WERI-Rb-1 (cell line): ENCODE data around the gene WWOX.

ENCODE experiments used
- DNase-seq: peaks from one replicate; pipeline ENCODE4 v3.0.0-alpha.2; 2020
- H3K27ac ChIP-seq: fragments of 250-450 bp; sonication (Bioruptor Pico); 2 replicates; pipeline ENCODE4 v1.5.1; 2020; ENCODE audit warnings: mild to moderate bottlenecking, moderate library complexity
- H3K27me3 ChIP-seq: fragments of 250-450 bp; sonication (Bioruptor Pico); 2 replicates; pipeline ENCODE4 v1.5.1; 2021; ENCODE audit warnings: mild to moderate bottlenecking, low read depth, moderate library complexity; ENCODE audit not compliant: insufficient read depth, severe bottlenecking
- H3K36me3 ChIP-seq: fragments of 250-450 bp; sonication (Bioruptor Pico); 2 replicates; pipeline ENCODE4 v1.5.1; 2020; ENCODE audit warnings: mild to moderate bottlenecking, moderate library complexity
- H3K4me3 ChIP-seq: 2 replicates; pipeline ENCODE4 v1.5.1; 2011; ENCODE audit warnings: low read depth, mild to moderate bottlenecking, control low read depth, low read length
- H3K9me3 ChIP-seq: fragments of 250-450 bp; sonication (Bioruptor Pico); 2 replicates; pipeline ENCODE4 v1.5.1; 2021; ENCODE audit warnings: mild to moderate bottlenecking, moderate library complexity; ENCODE audit not compliant: severe bottlenecking
- TF ChIP-seq, protein P1 (sequence below): IDR thresholded peaks from 2 replicates; pipeline ENCODE4 v1.5.1; 2011; ENCODE audit warnings: low read depth, mild to moderate bottlenecking, control low read depth, inconsistent platforms, low read length

Gene WWOX

DNA sequence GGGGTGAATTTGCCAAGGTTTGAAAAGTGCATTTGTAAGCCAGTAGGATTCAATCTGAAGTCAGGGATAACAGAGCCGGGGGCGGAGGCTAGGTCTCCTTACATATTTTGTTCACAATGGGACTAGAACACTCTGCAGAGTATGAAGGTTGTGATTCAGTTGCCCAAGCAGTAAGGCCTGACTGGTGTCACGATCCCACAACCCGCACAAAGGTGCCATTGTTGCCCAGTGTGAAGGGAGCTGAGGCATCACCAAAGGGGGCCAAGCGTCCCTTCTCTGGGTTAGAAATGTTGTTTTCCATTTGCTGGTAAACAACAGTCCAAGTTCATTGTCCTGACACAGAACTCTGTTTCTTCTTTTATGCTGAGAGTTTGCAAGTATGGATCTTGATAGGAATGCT, 1029.3 kb downstream of the WWOX start:
- no peaks in the 10 kb centered on the region for H3K9me3 ChIP-seq
- no peak for DNase-seq
- no peaks in the 10 kb centered on the region for H3K36me3 ChIP-seq
- H3K27ac ChIP-seq: no peak overlapping the region
- TF ChIP-seq, protein P1, sequence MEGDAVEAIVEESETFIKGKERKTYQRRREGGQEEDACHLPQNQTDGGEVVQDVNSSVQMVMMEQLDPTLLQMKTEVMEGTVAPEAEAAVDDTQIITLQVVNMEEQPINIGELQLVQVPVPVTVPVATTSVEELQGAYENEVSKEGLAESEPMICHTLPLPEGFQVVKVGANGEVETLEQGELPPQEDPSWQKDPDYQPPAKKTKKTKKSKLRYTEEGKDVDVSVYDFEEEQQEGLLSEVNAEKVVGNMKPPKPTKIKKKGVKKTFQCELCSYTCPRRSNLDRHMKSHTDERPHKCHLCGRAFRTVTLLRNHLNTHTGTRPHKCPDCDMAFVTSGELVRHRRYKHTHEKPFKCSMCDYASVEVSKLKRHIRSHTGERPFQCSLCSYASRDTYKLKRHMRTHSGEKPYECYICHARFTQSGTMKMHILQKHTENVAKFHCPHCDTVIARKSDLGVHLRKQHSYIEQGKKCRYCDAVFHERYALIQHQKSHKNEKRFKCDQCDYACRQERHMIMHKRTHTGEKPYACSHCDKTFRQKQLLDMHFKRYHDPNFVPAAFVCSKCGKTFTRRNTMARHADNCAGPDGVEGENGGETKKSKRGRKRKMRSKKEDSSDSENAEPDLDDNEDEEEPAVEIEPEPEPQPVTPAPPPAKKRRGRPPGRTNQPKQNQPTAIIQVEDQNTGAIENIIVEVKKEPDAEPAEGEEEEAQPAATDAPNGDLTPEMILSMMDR: no peak
- no peak overlapping the region for H3K4me3 ChIP-seq
- no peaks in the 10 kb centered on the region for H3K27me3 ChIP-seq

DNA sequence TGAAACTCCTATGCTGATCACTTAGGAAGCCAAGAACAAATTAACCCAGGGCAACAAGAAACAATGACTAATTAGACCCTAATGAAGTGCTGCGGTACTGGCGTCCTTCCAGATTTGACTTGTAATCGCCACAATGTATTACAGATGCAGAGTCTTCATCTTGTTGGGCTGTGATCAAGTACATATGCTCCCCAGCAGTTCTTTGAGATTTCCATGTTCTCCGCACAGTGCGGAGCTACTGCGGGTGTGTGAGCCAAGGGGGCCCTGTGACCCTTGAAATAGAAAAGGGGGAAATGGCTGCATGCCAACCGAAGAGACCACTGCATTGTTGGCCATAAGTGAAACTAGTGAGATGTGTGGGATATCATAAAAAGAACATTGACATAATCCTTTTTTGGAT, 1031.2 kb downstream of the WWOX start:
- TF ChIP-seq, protein P1: no peak
- H3K4me3 ChIP-seq: no peak overlapping the region
- no peak for DNase-seq

DNA sequence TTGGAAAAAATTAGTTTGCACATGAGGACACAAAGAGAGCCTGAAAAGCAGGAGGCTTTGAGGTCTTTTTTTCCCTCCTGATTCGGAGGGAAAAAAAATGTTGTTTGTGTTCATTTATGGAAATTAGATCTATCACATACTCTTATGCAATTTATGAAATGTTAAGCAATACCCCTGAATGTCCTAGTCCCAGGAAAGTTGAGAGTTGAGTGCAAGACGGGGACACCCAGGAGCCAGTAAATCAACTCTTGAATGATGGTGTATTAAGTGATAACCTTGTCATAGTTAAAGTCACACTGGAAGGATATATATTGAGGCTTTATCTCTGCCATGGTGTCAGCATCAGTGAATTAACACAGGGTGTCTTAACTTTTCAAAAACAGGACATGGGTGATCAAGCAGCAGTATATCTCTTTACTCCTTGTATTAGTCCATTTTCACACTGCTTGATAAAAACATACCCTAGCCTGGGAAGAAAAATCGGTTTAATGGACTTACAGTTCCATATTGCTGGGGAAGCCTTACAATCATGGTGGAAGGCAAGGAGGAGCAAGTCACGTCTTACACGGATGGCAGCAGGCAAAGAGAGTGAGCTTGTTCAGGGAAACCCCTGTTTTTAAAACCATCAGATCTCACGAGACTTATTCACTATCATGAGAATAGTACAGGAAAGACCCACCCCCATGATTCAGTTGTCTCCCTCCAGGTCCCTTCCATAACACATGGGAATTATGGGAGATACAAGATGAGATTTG, 1032.0 kb downstream of the WWOX start:
- H3K9me3 ChIP-seq: no peaks in the 10 kb centered on the region
- no peak overlapping the region for H3K27ac ChIP-seq
- no peak overlapping the region for H3K4me3 ChIP-seq
- no peak for DNase-seq
- no peaks in the 10 kb centered on the region for H3K27me3 ChIP-seq
- no peaks in the 10 kb centered on the region for H3K36me3 ChIP-seq
- TF ChIP-seq, protein P1: no peak

More for the DNA sequence above, 1031.2 kb downstream of the WWOX start:
- Histone ChIP-seq H3K27ac (no peak overlapping the region), H3K9me3 (no peaks in the 10 kb centered on the region), H3K36me3 (no peaks in the 10 kb centered on the region), H3K27me3 (no peaks in the 10 kb centered on the region)

DNA sequence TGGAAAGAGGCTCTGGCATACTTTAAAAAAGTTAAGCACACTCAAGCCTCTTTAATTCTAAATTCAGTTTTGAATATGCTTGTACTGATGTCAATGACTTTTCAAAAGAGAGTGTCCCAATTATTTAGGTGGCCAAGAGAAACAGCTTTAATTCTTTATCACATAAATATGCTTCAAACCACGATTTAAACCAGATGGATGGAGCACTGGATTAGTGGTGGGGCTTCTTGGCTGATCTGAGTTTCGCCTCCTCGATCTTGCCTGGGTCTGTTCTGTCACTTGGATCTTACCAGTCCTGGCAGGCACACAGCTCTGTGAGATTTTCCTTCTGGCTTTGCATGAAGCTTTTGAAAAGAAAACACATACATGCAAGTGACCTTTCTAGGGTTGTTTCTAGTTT, 1033.2 kb downstream of the WWOX start:
- Histone ChIP-seq H3K4me3 (no peak overlapping the region), H3K27ac (no peak overlapping the region), H3K36me3 (no peaks in the 10 kb centered on the region), H3K27me3 (no peaks in the 10 kb centered on the region), H3K9me3 (no peaks in the 10 kb centered on the region)
- TF ChIP-seq, protein P1: no peak
- no peak for DNase-seq

DNA sequence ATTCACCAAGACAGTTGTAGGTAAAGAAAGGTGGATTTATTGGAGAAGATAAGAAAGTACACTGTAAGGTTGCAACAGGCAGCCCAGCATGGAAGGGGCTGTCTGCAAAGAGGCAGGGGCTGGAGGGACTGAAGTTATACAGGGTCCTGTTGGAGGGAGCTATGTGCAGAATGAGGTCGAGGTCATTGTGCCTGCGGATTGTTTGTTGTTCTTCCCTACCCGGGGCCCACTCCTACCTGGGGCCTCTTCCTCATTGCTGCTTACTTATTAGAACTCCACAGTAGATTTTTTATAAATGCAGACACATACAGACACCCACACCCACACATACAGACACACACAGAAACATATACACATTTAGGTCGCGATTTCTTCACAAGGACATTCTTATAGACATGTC, 1034.8 kb downstream of the WWOX start:
- no peak overlapping the region for H3K4me3 ChIP-seq
- no peak overlapping the region for H3K27ac ChIP-seq
- no peaks in the 10 kb centered on the region for H3K36me3 ChIP-seq
- DNase-seq: no peak
- H3K9me3 ChIP-seq: no peaks in the 10 kb centered on the region
- TF ChIP-seq, protein P1: no peak
- no peaks in the 10 kb centered on the region for H3K27me3 ChIP-seq

DNA sequence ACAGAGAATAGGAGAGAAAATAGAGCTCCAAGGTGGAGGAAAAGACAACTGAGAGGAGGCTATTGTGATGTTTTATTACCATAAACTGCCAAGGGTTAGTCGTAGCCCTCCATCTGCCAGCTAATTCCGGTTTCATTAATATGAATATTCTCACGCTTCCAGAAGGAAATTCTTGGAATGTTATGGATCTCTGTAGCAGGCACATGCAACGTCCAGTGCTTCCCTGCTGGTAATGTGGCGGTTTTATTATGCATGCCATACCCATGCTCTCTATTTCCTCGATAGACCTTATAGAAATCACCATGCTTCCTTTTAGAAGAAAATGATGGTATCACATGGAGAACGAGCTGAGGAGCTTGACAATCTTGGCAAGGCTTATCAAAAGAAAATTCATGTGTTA, 1037.5 kb downstream of the WWOX start:
- TF ChIP-seq, protein P1: no peak
- DNase-seq: no peak
- Histone ChIP-seq H3K27me3 (no peaks in the 10 kb centered on the region), H3K4me3 (no peak overlapping the region), H3K36me3 (no peaks in the 10 kb centered on the region), H3K27ac (no peak overlapping the region), H3K9me3 (no peaks in the 10 kb centered on the region)
